ENCODE results near the gene TOR2A.

TOR2A gene

GRCh38 chr9:127772603-127773002 is 37.5 kb upstream of the TOR2A start:
- no peak for DNase-seq (ENCODE audit: low read depth)
- TF ChIP-seq CTCF (IDR thresholded peaks at IDR 0.05; ENCODE audit: low read length, missing control alignments) = no peak

GRCh38 chr9:127771570-127772189 is 36.6 kb upstream of the TOR2A start:
- TF ChIP-seq CTCF (IDR thresholded peaks at IDR 0.05; ENCODE audit: low read length, missing control alignments) = no peak
- DNase-seq (ENCODE audit: low read depth) = no peak
- H3K4me3 ChIP-seq (replicated peaks; ENCODE audit: low read depth, low read length) = peak overlapping the region; percentile 29

More at GRCh38 chr9:127772603-127773002, 37.5 kb upstream of the TOR2A start:
- no peak overlapping the region for H3K4me3 ChIP-seq (replicated peaks; ENCODE audit: low read depth, low read length)

- H3K4me3 ChIP-seq (replicated peaks; ENCODE audit: low read depth, low read length) = peak overlapping the region; percentile 67
- TF ChIP-seq CTCF (IDR thresholded peaks at IDR 0.05; ENCODE audit: low read length, missing control alignments) = no peak
- peak; percentile 99 for DNase-seq (ENCODE audit: low read depth)
These were observed 35.9 kb upstream of the TOR2A start for GRCh38 chr9:127770905-127771569.

GRCh38 chr9:127770583-127770904 is 35.5 kb upstream of the TOR2A start:
- H3K4me3 ChIP-seq (replicated peaks; ENCODE audit: low read depth, low read length) = peak overlapping the region; percentile 67
- no peak for TF ChIP-seq CTCF (IDR thresholded peaks at IDR 0.05; ENCODE audit: low read length, missing control alignments)
- DNase-seq (ENCODE audit: low read depth) = no peak

- no peak for DNase-seq (ENCODE audit: low read depth)
- H3K4me3 ChIP-seq (replicated peaks; ENCODE audit: low read depth, low read length) = peak overlapping the region; percentile 67
- no peak for TF ChIP-seq CTCF (IDR thresholded peaks at IDR 0.05; ENCODE audit: low read length, missing control alignments)
These were observed 35.0 kb upstream of the TOR2A start for GRCh38 chr9:127769929-127770582.

- no peak for TF ChIP-seq CTCF (IDR thresholded peaks at IDR 0.05; ENCODE audit: low read length, missing control alignments)
- no peak for DNase-seq (ENCODE audit: low read depth)
- H3K4me3 ChIP-seq (replicated peaks; ENCODE audit: low read depth, low read length) = no peak overlapping the region
These were observed 34.0 kb upstream of the TOR2A start for GRCh38 chr9:127769101-127769500.
